Measurements from ENCODE around the gene UFC1.

UFC1 gene

DNA sequence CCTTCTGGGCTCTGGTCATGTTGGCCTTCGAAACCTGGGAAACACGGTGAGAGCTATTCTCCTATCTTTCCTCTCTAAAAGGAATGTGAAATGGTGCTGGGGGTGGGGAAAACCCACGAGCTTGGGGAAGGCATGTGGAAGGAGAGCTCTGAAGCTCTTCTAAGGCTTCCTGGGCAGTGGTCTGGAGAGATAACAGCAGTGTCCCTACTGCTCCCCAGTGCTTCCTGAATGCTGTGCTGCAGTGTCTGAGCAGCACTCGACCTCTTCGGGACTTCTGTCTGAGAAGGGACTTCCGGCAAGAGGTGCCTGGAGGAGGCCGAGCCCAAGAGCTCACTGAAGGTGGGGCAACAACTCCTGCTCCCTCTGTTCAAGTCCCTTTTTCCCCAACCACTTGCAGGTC, 8.3 kb downstream of the UFC1 start:
- TF ChIP-seq, protein P1, sequence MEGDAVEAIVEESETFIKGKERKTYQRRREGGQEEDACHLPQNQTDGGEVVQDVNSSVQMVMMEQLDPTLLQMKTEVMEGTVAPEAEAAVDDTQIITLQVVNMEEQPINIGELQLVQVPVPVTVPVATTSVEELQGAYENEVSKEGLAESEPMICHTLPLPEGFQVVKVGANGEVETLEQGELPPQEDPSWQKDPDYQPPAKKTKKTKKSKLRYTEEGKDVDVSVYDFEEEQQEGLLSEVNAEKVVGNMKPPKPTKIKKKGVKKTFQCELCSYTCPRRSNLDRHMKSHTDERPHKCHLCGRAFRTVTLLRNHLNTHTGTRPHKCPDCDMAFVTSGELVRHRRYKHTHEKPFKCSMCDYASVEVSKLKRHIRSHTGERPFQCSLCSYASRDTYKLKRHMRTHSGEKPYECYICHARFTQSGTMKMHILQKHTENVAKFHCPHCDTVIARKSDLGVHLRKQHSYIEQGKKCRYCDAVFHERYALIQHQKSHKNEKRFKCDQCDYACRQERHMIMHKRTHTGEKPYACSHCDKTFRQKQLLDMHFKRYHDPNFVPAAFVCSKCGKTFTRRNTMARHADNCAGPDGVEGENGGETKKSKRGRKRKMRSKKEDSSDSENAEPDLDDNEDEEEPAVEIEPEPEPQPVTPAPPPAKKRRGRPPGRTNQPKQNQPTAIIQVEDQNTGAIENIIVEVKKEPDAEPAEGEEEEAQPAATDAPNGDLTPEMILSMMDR (IDR thresholded peaks at IDR 0.05; ENCODE audit: low read depth, low read length) = no peak
- H3K27ac ChIP-seq = no peak overlapping the region
- H3K27me3 ChIP-seq (ENCODE audit: insufficient read depth, low read depth, severe bottlenecking) = no peaks in the 10 kb centered on the region
- H3K36me3 ChIP-seq = peaks cover 61% of the 10 kb centered on the region
- no peaks in the 10 kb centered on the region for H3K9me3 ChIP-seq (ENCODE audit: severe bottlenecking)
- H3K4me3 ChIP-seq (ENCODE audit: low read depth, low read length) = no peak overlapping the region
- DNase-seq = no peak

GRCh38 chr1:161162806-161163205, 9.0 kb downstream of the UFC1 start:
- TF ChIP-seq, protein P1 (IDR thresholded peaks at IDR 0.05; ENCODE audit: low read depth, low read length) = no peak
- Histone ChIP-seq H3K36me3 (peaks cover 58% of the 10 kb centered on the region), H3K4me3 (ENCODE audit: low read depth, low read length) (no peak overlapping the region), H3K27me3 (ENCODE audit: insufficient read depth, low read depth, severe bottlenecking) (no peaks in the 10 kb centered on the region), H3K27ac (no peak overlapping the region), H3K9me3 (ENCODE audit: severe bottlenecking) (no peaks in the 10 kb centered on the region)
- no peak for DNase-seq

GRCh38 chr1:161163793-161164192, 10.0 kb downstream of the UFC1 start:
- TF ChIP-seq, protein P1 (IDR thresholded peaks at IDR 0.05; ENCODE audit: low read depth, low read length) = no peak
- Histone ChIP-seq H3K4me3 (ENCODE audit: low read depth, low read length) (no peak overlapping the region), H3K27me3 (ENCODE audit: insufficient read depth, low read depth, severe bottlenecking) (no peaks in the 10 kb centered on the region), H3K9me3 (ENCODE audit: severe bottlenecking) (no peaks in the 10 kb centered on the region), H3K36me3 (peaks cover 53% of the 10 kb centered on the region), H3K27ac (no peak overlapping the region)
- DNase-seq = no peak

GRCh38 chr1:161164901-161165610, 11.3 kb downstream of the UFC1 start:
- H3K27ac ChIP-seq = peak overlapping the region; percentile 61

GRCh38 chr1:161165742-161166668, 12.2 kb downstream of the UFC1 start, which contains the start of gene PPOX:
PPOX (plus strand) TSS chr1:161166426; CDS start chr1:161166848, 422 bp downstream.
- peaks cover 68% of the 10 kb centered on the region for H3K36me3 ChIP-seq
- TF ChIP-seq, protein P1 (IDR thresholded peaks at IDR 0.05; ENCODE audit: low read depth, low read length) = peak; percentile 74
- peak; percentile 100 for DNase-seq
- H3K4me3 ChIP-seq (ENCODE audit: low read depth, low read length) = peak within 1 kb of the TSS; percentile 68
- no peaks in the 10 kb centered on the region for H3K9me3 ChIP-seq (ENCODE audit: severe bottlenecking)
- peak within 1 kb of the TSS; percentile 61 for H3K27ac ChIP-seq
- H3K27me3 ChIP-seq (ENCODE audit: insufficient read depth, low read depth, severe bottlenecking) = no peaks in the 10 kb centered on the region

More at GRCh38 chr1:161164901-161165610, 11.3 kb downstream of the UFC1 start:
- DNase-seq = no peak
- no peaks in the 10 kb centered on the region for H3K27me3 ChIP-seq (ENCODE audit: insufficient read depth, low read depth, severe bottlenecking)
- peaks cover 63% of the 10 kb centered on the region for H3K36me3 ChIP-seq
- H3K9me3 ChIP-seq (ENCODE audit: severe bottlenecking) = no peaks in the 10 kb centered on the region
- TF ChIP-seq, protein P1 (IDR thresholded peaks at IDR 0.05; ENCODE audit: low read depth, low read length) = no peak
- peak overlapping the region; percentile 68 for H3K4me3 ChIP-seq (ENCODE audit: low read depth, low read length)

All from WERI-Rb-1 (cell line).